GM19395 (cell line): ENCODE results near the gene CCDC68.

ENCODE experiments used
- ATAC-seq: cut with Tn5 transposase; IDR thresholded peaks from one replicate; pipeline ENCODE4 v1.9.1; 2021; ENCODE audit warnings: mild to moderate bottlenecking, moderate library complexity; ENCODE audit not compliant: unreplicated experiment

Gene CCDC68

GRCh38 chr18:54961868-54962267 lies 2.6 kb upstream of the CCDC68 start:
- no peak for ATAC-seq

GRCh38 chr18:54961016-54961423 lies 1.8 kb upstream of the CCDC68 start:
- ATAC-seq: no peak

GRCh38 chr18:54960197-54960596 lies 936 bp upstream of the CCDC68 start:
- ATAC-seq: no peak

GRCh38 chr18:54957996-54958395 lies 1.3 kb downstream of the CCDC68 start:
- no peak for ATAC-seq

- ATAC-seq: no peak
Observed at GRCh38 chr18:54957296-54957832, 1.9 kb downstream of the CCDC68 start.

- ATAC-seq: no peak
Observed at GRCh38 chr18:54956506-54956905, 2.8 kb downstream of the CCDC68 start.

- ATAC-seq: no peak
Observed at GRCh38 chr18:54952026-54952425, 7.2 kb downstream of the CCDC68 start.

- ATAC-seq: no peak
Observed at GRCh38 chr18:54950221-54950620, 9.0 kb downstream of the CCDC68 start.

GRCh38 chr18:54949588-54949987 lies 9.7 kb downstream of the CCDC68 start:
- no peak for ATAC-seq

GRCh38 chr18:54948350-54948837 lies 10.9 kb downstream of the CCDC68 start:
- no peak for ATAC-seq

GRCh38 chr18:54947091-54947490 lies 12.2 kb downstream of the CCDC68 start:
- no peak for ATAC-seq

GRCh38 chr18:54946149-54946581 lies 13.1 kb downstream of the CCDC68 start:
- peak; percentile 92 for ATAC-seq

- ATAC-seq: no peak
Observed at GRCh38 chr18:54945576-54946125, 13.6 kb downstream of the CCDC68 start.

GRCh38 chr18:54942569-54942968 lies 16.7 kb downstream of the CCDC68 start:
- ATAC-seq: no peak

- no peak for ATAC-seq
Observed at GRCh38 chr18:54942144-54942543, 17.1 kb downstream of the CCDC68 start.

GRCh38 chr18:54939361-54939917 lies 19.8 kb downstream of the CCDC68 start:
- no peak for ATAC-seq

- no peak for ATAC-seq
Observed at GRCh38 chr18:54938506-54938905, 20.8 kb downstream of the CCDC68 start.

GRCh38 chr18:54932472-54932871 lies 26.8 kb downstream of the CCDC68 start:
- ATAC-seq: no peak

- ATAC-seq: no peak
Observed at GRCh38 chr18:54931152-54931551, 28.1 kb downstream of the CCDC68 start.

- ATAC-seq: no peak
Observed at GRCh38 chr18:54928236-54928635, 31.0 kb downstream of the CCDC68 start.

- no peak for ATAC-seq
Observed at GRCh38 chr18:54926593-54927325, 32.5 kb downstream of the CCDC68 start.

- ATAC-seq: no peak
Observed at GRCh38 chr18:54924948-54925347, 34.3 kb downstream of the CCDC68 start.
